Cardiac muscle cell (in vitro differentiated cells and primary cell): ENCODE measurements around the gene SLC27A5. TPM values are rescaled to one million over a fixed set of nuclear protein-coding genes. Genes with fewer than 3 reads are reported as not detected.
"Not testable (repeated sequence)": the region's sequence is repeated elsewhere in the genome, so short reads cannot be mapped to it uniquely, and the experiment has no call there.

ENCODE experiments used
- DNase-seq, 2 donors: peaks; one replicate each; pipeline versions ENCODE4 v3.0.0 to v3.0.0-alpha.2; 2010 to 2017; ENCODE audit warnings: low read depth in 1 of 2, low spot score in 1 of 2
- H3K27ac ChIP-seq: fragments of 200-600 bp; sonication (generic); 2 replicates; pipeline ENCODE4 v1.5.1; 2016
- H3K27me3 ChIP-seq: fragments of 200-600 bp; sonication (generic); 2 replicates; pipeline ENCODE4 v1.6.0; 2016; ENCODE audit warnings: control low read depth
- H3K36me3 ChIP-seq: fragments of 200-600 bp; sonication (generic); 2 replicates; pipeline ENCODE4 v1.5.1; 2016; ENCODE audit warnings: control low read depth
- H3K4me1 ChIP-seq: fragments of 200-600 bp; sonication (generic); 2 replicates; pipeline ENCODE4 v1.8.1; 2017; ENCODE audit warnings: low read depth, mild to moderate bottlenecking, mixed run types
- H3K4me3 ChIP-seq: fragments of 200-600 bp; sonication (generic); 2 replicates; pipeline ENCODE4 v1.5.1; 2016; ENCODE audit warnings: mild to moderate bottlenecking
- H3K9me3 ChIP-seq: fragments of 200-600 bp; sonication (generic); 2 replicates; pipeline ENCODE4 v1.5.1; 2017; ENCODE audit warnings: low read depth, mild to moderate bottlenecking, control low read depth
- polyA plus RNA-seq: library from polyadenylated mRNA; unstranded; fragments of >200 nt; fragmentation: Nextera tagmentation; extraction: Ambion mirVana; gene quantifications from 2 replicates; pipeline ENCODE4 v1.2.1, GENCODE V29; 2016
- total RNA-seq: library from RNA; depleted of rRNA; stranded (reverse); fragments of >200 nt; gene quantifications from 2 replicates; pipeline ENCODE4 v1.2.3, GENCODE V29; 2016
- TF ChIP-seq, protein P1 (sequence below): IDR thresholded peaks from 2 replicates; pipeline ENCODE4 v1.5.1; 2012; ENCODE audit warnings: low read depth, mild to moderate bottlenecking, low read length

SLC27A5 gene
- total and polyA plus RNA-seq, 2 experiments from 2014 or later, result 22.5 to 23.9 TPM

GRCh38 chr19:58475714-58476497 is 35.9 kb downstream of the SLC27A5 start, which contains the start of gene ZNF446:
Gene ZNF446 (plus strand): TSS chr19:58476352. CDS start chr19:58477219, 867 bp downstream.
- Histone ChIP-seq H3K4me3 (peak within 1 kb of the TSS; percentile 66), H3K4me1 (peaks cover 10% of the 10 kb centered on the region), H3K27ac (peak within 1 kb of the TSS; percentile 89), H3K9me3 (no peaks in the 10 kb centered on the region), H3K27me3 (no peaks in the 10 kb centered on the region), H3K36me3 (peaks cover 17% of the 10 kb centered on the region)
- DNase-seq, result peak; percentile 97 to 99
- TF ChIP-seq, protein P1, sequence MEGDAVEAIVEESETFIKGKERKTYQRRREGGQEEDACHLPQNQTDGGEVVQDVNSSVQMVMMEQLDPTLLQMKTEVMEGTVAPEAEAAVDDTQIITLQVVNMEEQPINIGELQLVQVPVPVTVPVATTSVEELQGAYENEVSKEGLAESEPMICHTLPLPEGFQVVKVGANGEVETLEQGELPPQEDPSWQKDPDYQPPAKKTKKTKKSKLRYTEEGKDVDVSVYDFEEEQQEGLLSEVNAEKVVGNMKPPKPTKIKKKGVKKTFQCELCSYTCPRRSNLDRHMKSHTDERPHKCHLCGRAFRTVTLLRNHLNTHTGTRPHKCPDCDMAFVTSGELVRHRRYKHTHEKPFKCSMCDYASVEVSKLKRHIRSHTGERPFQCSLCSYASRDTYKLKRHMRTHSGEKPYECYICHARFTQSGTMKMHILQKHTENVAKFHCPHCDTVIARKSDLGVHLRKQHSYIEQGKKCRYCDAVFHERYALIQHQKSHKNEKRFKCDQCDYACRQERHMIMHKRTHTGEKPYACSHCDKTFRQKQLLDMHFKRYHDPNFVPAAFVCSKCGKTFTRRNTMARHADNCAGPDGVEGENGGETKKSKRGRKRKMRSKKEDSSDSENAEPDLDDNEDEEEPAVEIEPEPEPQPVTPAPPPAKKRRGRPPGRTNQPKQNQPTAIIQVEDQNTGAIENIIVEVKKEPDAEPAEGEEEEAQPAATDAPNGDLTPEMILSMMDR, result no peak

GRCh38 chr19:58474997-58475713 is 36.6 kb downstream of the SLC27A5 start:
- TF ChIP-seq, protein P1, result no peak
- no peak for DNase-seq
- H3K36me3 ChIP-seq, result peaks cover 12% of the 10 kb centered on the region
- peak overlapping the region; percentile 89 for H3K27ac ChIP-seq
- peaks cover 10% of the 10 kb centered on the region for H3K4me1 ChIP-seq
- H3K27me3 ChIP-seq, result no peaks in the 10 kb centered on the region
- no peaks in the 10 kb centered on the region for H3K9me3 ChIP-seq
- H3K4me3 ChIP-seq, result peak overlapping the region; percentile 66

DNA sequence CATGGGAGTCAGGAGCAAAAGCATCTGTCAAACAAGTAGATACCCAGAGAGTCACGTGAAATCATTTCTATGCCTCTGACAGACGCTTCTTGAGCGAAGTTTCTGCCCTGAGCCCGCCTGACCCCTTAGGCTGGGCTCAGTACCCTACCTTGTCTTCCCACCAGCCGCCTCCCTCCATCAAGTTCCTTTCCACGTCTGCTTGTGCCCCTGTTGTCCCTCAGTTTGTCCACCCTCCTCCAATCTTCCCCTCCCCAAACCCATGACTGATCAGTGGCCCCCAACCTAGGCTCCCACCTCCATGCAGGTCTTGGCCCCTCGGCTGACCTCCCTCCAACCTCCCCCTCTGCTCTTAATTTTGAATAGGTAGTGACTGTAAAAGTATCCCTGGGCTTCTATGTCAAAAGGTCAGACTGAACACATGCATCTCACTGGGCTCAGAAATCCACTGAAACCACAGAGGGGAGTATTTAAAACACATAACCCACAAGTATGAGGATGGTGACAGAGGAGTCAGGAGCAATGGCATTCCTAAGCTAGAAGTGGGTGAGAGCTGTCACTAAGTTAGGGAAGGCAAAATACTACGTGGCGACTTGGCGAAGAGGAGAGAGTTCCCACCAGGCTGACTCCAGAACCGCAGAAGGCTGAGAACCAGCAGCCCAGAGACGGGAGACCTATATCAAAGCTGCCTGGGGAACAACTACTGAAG is 37.3 kb downstream of the SLC27A5 start:
- Histone ChIP-seq H3K27ac (peak overlapping the region; percentile 89), H3K4me1 (peaks cover 10% of the 10 kb centered on the region), H3K36me3 (peaks cover 12% of the 10 kb centered on the region), H3K27me3 (no peaks in the 10 kb centered on the region), H3K4me3 (no peak overlapping the region), H3K9me3 (no peaks in the 10 kb centered on the region)
- DNase-seq, result peak in 1 of 2 donors; percentile 39
- TF ChIP-seq, protein P1, result no peak

DNA sequence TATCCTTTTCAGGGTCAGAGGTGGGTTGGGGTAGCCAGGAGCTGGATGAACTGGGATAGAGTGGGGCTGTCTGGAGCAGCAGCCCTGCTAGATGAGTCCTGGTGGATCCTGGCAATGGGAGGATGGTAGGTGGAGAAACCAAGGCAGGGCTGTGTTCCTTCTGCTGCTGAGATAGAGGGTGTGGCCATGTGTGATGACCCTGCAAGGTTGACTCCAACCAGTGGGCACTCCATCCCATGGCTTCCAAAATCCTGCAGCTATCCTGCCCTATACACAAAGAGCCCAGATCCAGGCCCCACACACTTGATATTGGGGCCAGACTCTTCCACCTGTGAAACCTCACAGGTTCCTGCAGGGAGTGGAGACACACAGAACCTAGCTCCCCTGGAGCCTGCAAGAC is 38.0 kb downstream of the SLC27A5 start:
- H3K27ac ChIP-seq, result no peak overlapping the region
- H3K9me3 ChIP-seq, result no peaks in the 10 kb centered on the region
- TF ChIP-seq, protein P1, result no peak
- DNase-seq, result no peak
- H3K36me3 ChIP-seq, result peaks cover 12% of the 10 kb centered on the region
- H3K27me3 ChIP-seq, result no peaks in the 10 kb centered on the region
- H3K4me1 ChIP-seq, result peaks cover 10% of the 10 kb centered on the region
- no peak overlapping the region for H3K4me3 ChIP-seq

DNA sequence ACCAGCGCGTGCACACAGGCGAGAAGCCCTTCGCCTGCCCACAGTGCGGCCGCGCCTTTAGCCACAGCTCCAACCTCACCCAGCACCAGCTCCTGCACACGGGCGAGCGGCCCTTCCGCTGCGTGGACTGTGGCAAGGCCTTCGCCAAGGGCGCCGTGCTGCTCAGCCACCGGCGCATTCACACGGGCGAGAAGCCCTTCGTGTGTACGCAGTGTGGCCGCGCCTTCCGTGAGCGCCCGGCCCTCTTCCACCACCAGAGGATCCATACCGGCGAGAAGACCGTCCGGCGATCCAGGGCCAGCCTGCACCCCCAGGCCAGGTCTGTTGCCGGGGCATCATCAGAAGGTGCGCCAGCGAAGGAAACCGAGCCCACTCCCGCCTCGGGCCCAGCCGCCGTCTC is 40.1 kb downstream of the SLC27A5 start:
- TF ChIP-seq, protein P1, result no peak
- peaks cover 12% of the 10 kb centered on the region for H3K36me3 ChIP-seq
- DNase-seq, result no peak

DNA sequence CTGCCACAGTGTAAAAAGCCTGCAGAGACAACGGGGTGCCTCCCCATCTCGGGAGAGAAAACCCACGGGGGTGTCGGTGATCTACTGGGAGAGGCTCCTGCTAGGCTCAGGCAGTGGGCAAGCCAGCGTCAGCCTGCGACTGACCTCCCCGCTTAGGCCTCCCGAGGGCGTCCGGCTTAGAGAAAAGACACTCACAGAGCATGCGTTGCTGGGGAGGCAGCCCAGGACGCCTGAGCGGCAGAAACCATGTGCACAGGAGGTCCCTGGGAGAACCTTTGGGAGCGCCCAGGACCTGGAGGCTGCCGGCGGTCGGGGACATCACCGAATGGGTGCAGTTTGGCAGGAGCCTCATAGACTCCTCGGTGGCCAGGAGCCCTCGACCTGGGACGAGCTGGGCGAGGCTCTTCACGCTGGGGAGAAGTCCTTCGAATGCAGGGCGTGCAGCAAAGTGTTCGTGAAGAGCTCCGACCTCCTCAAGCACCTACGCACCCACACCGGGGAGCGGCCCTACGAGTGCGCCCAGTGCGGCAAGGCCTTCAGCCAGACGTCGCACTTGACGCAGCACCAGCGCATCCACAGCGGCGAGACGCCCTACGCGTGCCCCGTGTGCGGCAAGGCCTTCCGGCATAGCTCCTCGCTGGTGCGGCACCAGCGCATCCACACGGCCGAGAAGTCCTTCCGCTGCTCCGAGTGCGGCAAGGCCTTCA is 40.8 kb downstream of the SLC27A5 start:
- not testable (repeated sequence) for H3K27me3 ChIP-seq, H3K4me3 ChIP-seq
- H3K36me3 ChIP-seq, result peaks cover 12% of the 10 kb centered on the region

More for the DNA sequence above, 40.1 kb downstream of the SLC27A5 start:
- Histone ChIP-seq H3K9me3 (no peaks in the 10 kb centered on the region), H3K4me1 (peaks cover 3% of the 10 kb centered on the region), H3K4me3 (no peak overlapping the region), H3K27ac (no peak overlapping the region), H3K27me3 (no peaks in the 10 kb centered on the region)

More for the DNA sequence above, 40.8 kb downstream of the SLC27A5 start:
- H3K27ac ChIP-seq, H3K9me3 ChIP-seq, DNase-seq, H3K4me1 ChIP-seq: not testable (repeated sequence)
